Memory B cell (primary cell): ENCODE data around the gene MACROD1.

Source experiments
- ATAC-seq: fragments of 150-1000 bp; cut with Tn5 transposase; 2 replicates; pipeline ENCODE4 v1.10.0; 2021; ENCODE audit warnings: low read depth, mild to moderate bottlenecking, moderate library complexity
- DNase-seq, 2 donors: peaks; one replicate each; pipeline ENCODE4 v3.0.0; 2022; ENCODE audit warnings: low spot score in 2 of 2
- H3K27ac Mint-ChIP-seq: one replicate; pipeline ENCODE4 v1.8.0; 2022; ENCODE audit warnings: mild to moderate bottlenecking, moderate library complexity, mixed read lengths
- H3K27me3 Mint-ChIP-seq: one replicate; pipeline ENCODE4 v1.8.0; 2022; ENCODE audit warnings: mixed read lengths
- H3K36me3 Mint-ChIP-seq: one replicate; pipeline ENCODE4 v1.8.0; 2022; ENCODE audit warnings: mild to moderate bottlenecking, mixed read lengths
- H3K4me1 Mint-ChIP-seq: one replicate; pipeline ENCODE4 v1.8.0; 2022; ENCODE audit warnings: mixed read lengths
- H3K4me3 Mint-ChIP-seq: one replicate; pipeline ENCODE4 v1.8.0; 2022; ENCODE audit warnings: mild to moderate bottlenecking, moderate library complexity, mixed read lengths
- H3K9me3 Mint-ChIP-seq: one replicate; pipeline ENCODE4 v1.8.0; 2022; ENCODE audit warnings: mixed read lengths

Gene MACROD1

GRCh38 chr11:64150481-64151239, 15.3 kb downstream of the MACROD1 start:
- Mint-ChIP-seq H3K4me3 (no peak overlapping the region), H3K4me1 (peaks cover 11% of the 10 kb centered on the region), H3K36me3 (no peaks in the 10 kb centered on the region), H3K27ac (no peak overlapping the region), H3K27me3 (peaks cover 16% of the 10 kb centered on the region), H3K9me3 (no peaks in the 10 kb centered on the region)
- DNase-seq (no peak), ATAC-seq (no peak)

- no peak overlapping the region for H3K27ac Mint-ChIP-seq
- H3K36me3 Mint-ChIP-seq = no peaks in the 10 kb centered on the region
- ATAC-seq (no peak), DNase-seq (no peak)
- peaks cover 16% of the 10 kb centered on the region for H3K27me3 Mint-ChIP-seq
- H3K4me3 Mint-ChIP-seq = no peak overlapping the region
- H3K4me1 Mint-ChIP-seq = peaks cover 11% of the 10 kb centered on the region
- H3K9me3 Mint-ChIP-seq = no peaks in the 10 kb centered on the region
These were observed 15.9 kb downstream of the MACROD1 start for GRCh38 chr11:64150051-64150450.

GRCh38 chr11:64148917-64149617, 16.8 kb downstream of the MACROD1 start:
- H3K9me3 Mint-ChIP-seq = no peaks in the 10 kb centered on the region
- peaks cover 13% of the 10 kb centered on the region for H3K4me1 Mint-ChIP-seq
- peaks cover 11% of the 10 kb centered on the region for H3K27me3 Mint-ChIP-seq
- ATAC-seq (no peak), DNase-seq (no peak)
- H3K27ac Mint-ChIP-seq = no peak overlapping the region
- no peak overlapping the region for H3K4me3 Mint-ChIP-seq
- H3K36me3 Mint-ChIP-seq = no peaks in the 10 kb centered on the region

- Mint-ChIP-seq H3K36me3 (no peaks in the 10 kb centered on the region), H3K4me3 (no peak overlapping the region), H3K9me3 (no peaks in the 10 kb centered on the region), H3K27ac (no peak overlapping the region), H3K27me3 (peaks cover 8% of the 10 kb centered on the region), H3K4me1 (peaks cover 20% of the 10 kb centered on the region)
- DNase-seq = peak; percentile 71 to 78
- ATAC-seq = peak; percentile 73
These were observed 17.5 kb downstream of the MACROD1 start for GRCh38 chr11:64148226-64148916.

- ATAC-seq (peak; percentile 76), DNase-seq (peak; percentile 63 to 67)
- no peaks in the 10 kb centered on the region for H3K36me3 Mint-ChIP-seq
- peaks cover 18% of the 10 kb centered on the region for H3K4me1 Mint-ChIP-seq
- no peak overlapping the region for H3K4me3 Mint-ChIP-seq
- H3K27me3 Mint-ChIP-seq = peaks cover 7% of the 10 kb centered on the region
- H3K9me3 Mint-ChIP-seq = no peaks in the 10 kb centered on the region
- no peak overlapping the region for H3K27ac Mint-ChIP-seq
These were observed 19.6 kb downstream of the MACROD1 start for GRCh38 chr11:64146036-64146955.

- Mint-ChIP-seq H3K27ac (no peak overlapping the region), H3K4me1 (peaks cover 18% of the 10 kb centered on the region), H3K36me3 (no peaks in the 10 kb centered on the region), H3K4me3 (no peak overlapping the region), H3K9me3 (no peaks in the 10 kb centered on the region), H3K27me3 (peaks cover 7% of the 10 kb centered on the region)
- ATAC-seq (no peak), DNase-seq (no peak)
These were observed 21.1 kb downstream of the MACROD1 start for GRCh38 chr11:64144587-64145472.

- Mint-ChIP-seq H3K36me3 (no peaks in the 10 kb centered on the region), H3K4me3 (no peak overlapping the region), H3K27me3 (peaks cover under 1% of the 10 kb centered on the region), H3K27ac (no peak overlapping the region), H3K9me3 (no peaks in the 10 kb centered on the region), H3K4me1 (peaks cover 12% of the 10 kb centered on the region)
- ATAC-seq (no peak), DNase-seq (no peak)
These were observed 24.7 kb downstream of the MACROD1 start for GRCh38 chr11:64141081-64141783.

- H3K4me3 Mint-ChIP-seq = no peak overlapping the region
- no peak overlapping the region for H3K27ac Mint-ChIP-seq
- H3K9me3 Mint-ChIP-seq = no peaks in the 10 kb centered on the region
- peaks cover 3% of the 10 kb centered on the region for H3K27me3 Mint-ChIP-seq
- no peaks in the 10 kb centered on the region for H3K36me3 Mint-ChIP-seq
- ATAC-seq (no peak), DNase-seq (no peak)
- H3K4me1 Mint-ChIP-seq = peaks cover 9% of the 10 kb centered on the region
These were observed 25.8 kb downstream of the MACROD1 start for GRCh38 chr11:64140082-64140481.

- DNase-seq = no peak
- Mint-ChIP-seq H3K36me3 (no peaks in the 10 kb centered on the region), H3K27me3 (peaks cover 5% of the 10 kb centered on the region), H3K4me3 (no peak overlapping the region), H3K4me1 (peaks cover 7% of the 10 kb centered on the region), H3K9me3 (no peaks in the 10 kb centered on the region), H3K27ac (no peak overlapping the region)
- ATAC-seq = no peak
These were observed 26.9 kb downstream of the MACROD1 start for GRCh38 chr11:64139049-64139448.

GRCh38 chr11:64138398-64138797, 27.5 kb downstream of the MACROD1 start:
- H3K4me3 Mint-ChIP-seq = no peak overlapping the region
- H3K36me3 Mint-ChIP-seq = no peaks in the 10 kb centered on the region
- H3K27ac Mint-ChIP-seq = no peak overlapping the region
- ATAC-seq (no peak), DNase-seq (no peak)
- no peaks in the 10 kb centered on the region for H3K9me3 Mint-ChIP-seq
- H3K27me3 Mint-ChIP-seq = peaks cover 5% of the 10 kb centered on the region
- peaks cover under 1% of the 10 kb centered on the region for H3K4me1 Mint-ChIP-seq

GRCh38 chr11:64136765-64137441, 29.0 kb downstream of the MACROD1 start:
- Mint-ChIP-seq H3K4me1 (no peaks in the 10 kb centered on the region), H3K4me3 (no peak overlapping the region), H3K27me3 (peaks cover 9% of the 10 kb centered on the region), H3K36me3 (no peaks in the 10 kb centered on the region), H3K27ac (no peak overlapping the region), H3K9me3 (no peaks in the 10 kb centered on the region)
- DNase-seq (no peak), ATAC-seq (no peak)

- no peak for ATAC-seq
- Mint-ChIP-seq H3K27ac (no peak overlapping the region), H3K9me3 (no peaks in the 10 kb centered on the region), H3K36me3 (no peaks in the 10 kb centered on the region), H3K4me3 (no peak overlapping the region), H3K4me1 (no peaks in the 10 kb centered on the region), H3K27me3 (peaks cover 10% of the 10 kb centered on the region)
- DNase-seq = no peak
These were observed 30.2 kb downstream of the MACROD1 start for GRCh38 chr11:64135711-64136110.
